Stimulated activated CD8-positive, alpha-beta memory T cell treated with anti-CD3 and anti-CD28 coated beads, Interleukin-15, amount 100 ng/mL, for 4 hours (primary cell): Measurements from ENCODE around the gene ROMO1.
"Not testable (repeated sequence)": the region's sequence is repeated elsewhere in the genome, so short reads cannot be mapped to it uniquely, and the experiment has no call there.

Source experiments
- DNase-seq, 2 donors: peaks; one replicate each; pipeline ENCODE4 v3.0.0-alpha.2; 2020; ENCODE audit warnings: low read depth in 2 of 2

The ROMO1 gene

GRCh38 chr20:35729836-35730582 lies 30.8 kb downstream of the ROMO1 start:
- no peak for DNase-seq

GRCh38 chr20:35730583-35731468 lies 31.6 kb downstream of the ROMO1 start:
- DNase-seq = no peak

- DNase-seq = no peak
Observed at GRCh38 chr20:35731469-35731788, 32.2 kb downstream of the ROMO1 start.

- no peak for DNase-seq
Observed at GRCh38 chr20:35731862-35732643, 32.8 kb downstream of the ROMO1 start.

DNA sequence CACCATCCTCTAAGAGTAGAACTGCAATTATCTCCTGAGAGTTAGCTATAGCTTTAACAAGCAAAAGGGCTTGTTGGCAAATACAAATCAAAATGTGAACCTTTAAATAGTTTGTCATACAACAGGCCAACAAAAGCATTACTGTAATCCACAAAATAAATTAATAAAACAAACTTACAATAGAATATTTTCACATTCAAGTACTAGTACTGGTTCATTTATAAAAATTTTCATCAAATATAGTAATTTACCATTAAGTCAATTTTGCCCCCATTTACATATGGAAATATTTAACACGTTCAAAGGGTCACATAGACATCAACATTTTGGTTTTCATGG lies 33.4 kb downstream of the ROMO1 start:
- DNase-seq = no peak

GRCh38 chr20:35734374-35734773 lies 35.2 kb downstream of the ROMO1 start:
- no peak for DNase-seq

- DNase-seq = no peak
Observed at GRCh38 chr20:35734777-35735649, 35.8 kb downstream of the ROMO1 start.

DNA sequence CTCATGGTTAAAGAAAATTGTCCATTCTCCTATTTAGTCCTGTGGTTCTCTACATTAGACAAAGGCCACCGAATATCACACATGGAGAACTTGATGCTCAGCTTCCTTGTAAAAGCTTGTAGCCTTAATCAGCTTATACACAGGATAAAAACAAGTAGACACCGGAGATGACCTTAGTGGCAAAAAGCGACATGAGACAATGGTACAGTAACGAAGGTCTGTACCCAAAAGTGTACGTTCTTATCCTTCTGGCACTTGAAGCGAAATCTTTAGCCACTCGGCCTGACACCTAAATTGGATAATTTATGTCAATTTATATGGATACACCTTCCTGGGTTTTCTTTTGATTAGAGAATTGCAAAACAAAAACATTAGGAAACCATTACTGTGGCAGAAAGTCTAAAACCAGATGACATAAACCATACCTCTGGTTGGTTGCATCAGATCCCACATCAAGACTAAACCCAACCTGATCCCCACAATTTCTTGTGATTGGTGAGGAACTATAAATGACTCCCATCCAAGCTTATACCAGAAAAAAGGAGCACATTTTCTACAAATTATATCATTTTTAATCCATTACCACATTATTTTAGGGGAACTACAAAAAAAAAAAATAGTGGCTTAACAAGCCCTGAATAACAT lies 36.7 kb downstream of the ROMO1 start:
- DNase-seq = no peak

GRCh38 chr20:35737865-35738333 lies 38.7 kb downstream of the ROMO1 start:
- DNase-seq = no peak

DNA sequence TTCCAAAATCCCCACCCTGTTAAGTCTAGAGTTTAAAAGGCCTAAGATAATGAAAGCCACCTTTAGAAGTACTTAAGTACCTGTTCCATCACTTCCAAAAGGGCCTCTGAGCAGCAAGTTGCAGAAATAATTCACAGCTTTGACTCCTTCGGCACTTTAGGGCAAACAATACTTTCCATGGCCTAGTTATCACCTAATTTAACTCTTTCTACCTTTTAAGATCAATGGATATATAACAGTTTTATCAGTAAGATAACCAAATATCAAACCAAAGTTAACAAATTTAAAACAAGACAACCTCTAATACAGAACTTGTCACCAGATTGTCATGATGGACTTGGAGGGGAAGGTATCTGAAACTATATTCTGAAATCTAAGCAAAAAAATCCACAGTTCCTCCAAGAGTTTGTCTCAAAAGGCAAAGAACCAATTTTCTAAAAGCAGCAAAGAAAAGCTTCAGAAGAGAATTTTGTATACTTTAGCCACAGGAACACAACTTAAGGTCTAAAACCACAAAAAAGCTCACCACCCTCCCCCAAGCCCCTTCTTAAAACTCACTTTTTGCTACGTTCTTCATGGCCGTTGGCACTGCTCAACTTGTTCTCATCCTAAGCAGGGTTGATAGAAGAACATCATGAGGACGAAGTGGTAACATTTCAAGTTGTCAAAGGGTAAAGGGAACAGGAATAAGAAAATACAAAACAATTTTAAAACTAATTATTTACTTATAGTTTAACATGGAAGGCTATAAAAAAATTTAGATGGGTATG lies 39.4 kb downstream of the ROMO1 start:
- DNase-seq = no peak

- no peak for DNase-seq
Observed at GRCh38 chr20:35739294-35740163, 40.3 kb downstream of the ROMO1 start.

- peak; percentile 98 to 100 for DNase-seq
Observed at GRCh38 chr20:35741892-35742740, 42.9 kb downstream of the ROMO1 start, which contains the start of gene RBM39. Gene RBM39, minus strand, starts transcription at chr20:35742260. Its CDS starts 1,386 bp downstream, at chr20:35740874.

GRCh38 chr20:35742741-35743523 lies 43.7 kb downstream of the ROMO1 start:
- no peak for DNase-seq

GRCh38 chr20:35743693-35744491 lies 44.7 kb downstream of the ROMO1 start:
- no peak for DNase-seq

DNA sequence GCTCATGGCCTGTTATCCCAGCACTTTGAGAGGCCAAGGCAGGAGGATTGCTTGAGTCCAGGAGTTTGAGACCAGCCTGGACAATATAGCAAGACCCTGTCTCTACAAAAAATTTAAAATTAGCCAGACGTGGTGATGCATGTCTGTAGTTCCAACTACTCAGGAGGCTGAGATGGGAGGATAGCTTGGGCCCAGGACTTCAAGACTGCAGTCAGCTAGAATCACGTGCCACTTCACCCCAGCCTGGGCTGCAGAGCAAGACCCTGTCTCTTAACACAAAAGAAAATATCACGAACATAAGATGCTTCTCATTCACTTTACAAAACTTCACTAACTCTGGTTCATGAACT lies 45.3 kb downstream of the ROMO1 start:
- DNase-seq = not testable (repeated sequence)
